ENCODE measurements around the gene TMEM52.

- TF ChIP-seq GATA3 (IDR thresholded peaks at IDR 0.05; ENCODE audit: low read depth, low read length) (no peak), GATA2 (IDR thresholded peaks at IDR 0.05; ENCODE audit: low read depth, low read length) (no peak)
These were observed 42.6 kb downstream of the TMEM52 start for GRCh38 chr1:1876335-1876930.

Data from SH-SY5Y (cell line).